PFSK-1 (cell line): Measurements from ENCODE around the gene NOD2.

Experiments used
- FOXP2 ChIP-seq: optimal IDR thresholded peaks from 2 replicates; pipeline ENCODE3; 2011; ENCODE audit warnings: borderline replicate concordance, control low read depth, inconsistent platforms; ENCODE audit not compliant: insufficient read depth; ENCODE audit errors: extremely low read length, extremely low read depth
- POLR2AphosphoS5 ChIP-seq: IDR thresholded peaks from 2 replicates; pipeline ENCODE4 v1.6.1; 2012; ENCODE audit warnings: low read depth, mild to moderate bottlenecking, control low read depth, low read length, moderate library complexity
- SIN3A ChIP-seq: IDR thresholded peaks from 2 replicates; pipeline ENCODE4 v1.6.1; 2012; ENCODE audit warnings: mild to moderate bottlenecking, low read length, moderate library complexity, borderline replicate concordance; ENCODE audit not compliant: insufficient read depth
- TAF1 ChIP-seq: IDR thresholded peaks from 2 replicates; pipeline ENCODE4 v1.6.1; 2012; ENCODE audit warnings: low read length, control low read depth, borderline replicate concordance; ENCODE audit not compliant: insufficient read depth
- TF ChIP-seq, protein P1 (sequence below), 2 experiments: IDR thresholded peaks; 2 replicates each; pipeline versions ENCODE4 v1.6.1 to v1.8.0; 2011 to 2012; ENCODE audit warnings: low read depth in 2 of 2, low read length in 2 of 2, control low read depth in 1 of 2, inconsistent platforms in 1 of 2, mild to moderate bottlenecking in 1 of 2, moderate library complexity in 1 of 2; ENCODE audit not compliant: insufficient read depth in 1 of 2

NOD2 gene

DNA sequence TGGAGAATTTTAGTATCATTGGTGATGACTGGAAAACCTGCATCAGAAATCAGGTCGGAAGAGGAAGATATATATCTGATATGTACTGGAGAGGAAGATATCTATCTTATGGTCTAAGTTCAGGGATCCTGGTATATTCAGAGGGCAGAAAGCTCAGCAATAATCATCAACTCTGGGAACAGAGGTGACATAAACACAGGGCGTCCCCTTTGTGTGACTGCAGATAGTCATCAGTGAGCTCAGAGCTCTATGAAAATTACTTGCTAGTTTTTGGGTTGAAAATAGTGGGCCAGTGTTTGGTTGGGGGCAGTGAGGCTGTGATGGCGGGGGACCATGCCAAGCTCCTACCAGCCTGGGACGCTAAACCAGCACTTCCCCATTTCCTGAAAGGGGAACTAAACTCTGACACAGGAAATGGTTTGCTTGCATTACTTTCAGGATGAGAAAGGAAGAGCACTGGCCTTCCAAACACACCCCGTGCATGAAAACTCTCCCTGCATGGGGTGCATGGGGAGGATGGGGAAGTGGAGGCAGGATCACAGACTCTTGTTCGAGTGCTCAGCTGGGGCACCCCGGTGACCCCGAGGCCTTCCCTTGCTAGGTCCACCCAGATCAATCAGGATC is 15.8 kb downstream of the NOD2 start:
- no peak for TF ChIP-seq SIN3A
- no peak for TF ChIP-seq POLR2AphosphoS5
- no peak for TF ChIP-seq TAF1
- TF ChIP-seq, protein P1, sequence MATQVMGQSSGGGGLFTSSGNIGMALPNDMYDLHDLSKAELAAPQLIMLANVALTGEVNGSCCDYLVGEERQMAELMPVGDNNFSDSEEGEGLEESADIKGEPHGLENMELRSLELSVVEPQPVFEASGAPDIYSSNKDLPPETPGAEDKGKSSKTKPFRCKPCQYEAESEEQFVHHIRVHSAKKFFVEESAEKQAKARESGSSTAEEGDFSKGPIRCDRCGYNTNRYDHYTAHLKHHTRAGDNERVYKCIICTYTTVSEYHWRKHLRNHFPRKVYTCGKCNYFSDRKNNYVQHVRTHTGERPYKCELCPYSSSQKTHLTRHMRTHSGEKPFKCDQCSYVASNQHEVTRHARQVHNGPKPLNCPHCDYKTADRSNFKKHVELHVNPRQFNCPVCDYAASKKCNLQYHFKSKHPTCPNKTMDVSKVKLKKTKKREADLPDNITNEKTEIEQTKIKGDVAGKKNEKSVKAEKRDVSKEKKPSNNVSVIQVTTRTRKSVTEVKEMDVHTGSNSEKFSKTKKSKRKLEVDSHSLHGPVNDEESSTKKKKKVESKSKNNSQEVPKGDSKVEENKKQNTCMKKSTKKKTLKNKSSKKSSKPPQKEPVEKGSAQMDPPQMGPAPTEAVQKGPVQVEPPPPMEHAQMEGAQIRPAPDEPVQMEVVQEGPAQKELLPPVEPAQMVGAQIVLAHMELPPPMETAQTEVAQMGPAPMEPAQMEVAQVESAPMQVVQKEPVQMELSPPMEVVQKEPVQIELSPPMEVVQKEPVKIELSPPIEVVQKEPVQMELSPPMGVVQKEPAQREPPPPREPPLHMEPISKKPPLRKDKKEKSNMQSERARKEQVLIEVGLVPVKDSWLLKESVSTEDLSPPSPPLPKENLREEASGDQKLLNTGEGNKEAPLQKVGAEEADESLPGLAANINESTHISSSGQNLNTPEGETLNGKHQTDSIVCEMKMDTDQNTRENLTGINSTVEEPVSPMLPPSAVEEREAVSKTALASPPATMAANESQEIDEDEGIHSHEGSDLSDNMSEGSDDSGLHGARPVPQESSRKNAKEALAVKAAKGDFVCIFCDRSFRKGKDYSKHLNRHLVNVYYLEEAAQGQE (IDR thresholded peaks at IDR 0.05; ENCODE audit: insufficient read depth in 1 of 2, low read depth in 2 of 2, low read length in 2 of 2): no peak
- no peak for TF ChIP-seq FOXP2

DNA sequence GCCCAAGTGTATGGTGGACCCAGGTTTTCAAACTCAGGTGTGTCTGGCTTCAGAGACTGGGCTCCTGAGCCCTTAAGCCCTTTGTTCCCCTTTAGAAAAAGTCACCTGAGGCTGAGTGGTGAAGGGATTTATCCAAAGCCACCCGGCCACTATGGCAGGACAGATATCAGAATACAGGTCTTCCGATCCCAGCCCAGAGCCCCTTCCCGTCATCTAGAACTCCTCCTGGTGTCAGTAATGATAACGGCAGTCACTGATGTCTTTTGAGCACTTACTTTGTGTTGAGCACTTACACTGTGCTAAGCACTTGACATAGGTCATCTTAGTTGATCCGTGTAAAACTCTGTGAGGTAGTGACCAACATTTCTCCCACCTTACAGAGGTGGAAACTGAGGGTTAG is 16.6 kb downstream of the NOD2 start:
- TF ChIP-seq, protein P1 (IDR thresholded peaks at IDR 0.05; ENCODE audit: insufficient read depth in 1 of 2, low read depth in 2 of 2, low read length in 2 of 2): no peak

DNA sequence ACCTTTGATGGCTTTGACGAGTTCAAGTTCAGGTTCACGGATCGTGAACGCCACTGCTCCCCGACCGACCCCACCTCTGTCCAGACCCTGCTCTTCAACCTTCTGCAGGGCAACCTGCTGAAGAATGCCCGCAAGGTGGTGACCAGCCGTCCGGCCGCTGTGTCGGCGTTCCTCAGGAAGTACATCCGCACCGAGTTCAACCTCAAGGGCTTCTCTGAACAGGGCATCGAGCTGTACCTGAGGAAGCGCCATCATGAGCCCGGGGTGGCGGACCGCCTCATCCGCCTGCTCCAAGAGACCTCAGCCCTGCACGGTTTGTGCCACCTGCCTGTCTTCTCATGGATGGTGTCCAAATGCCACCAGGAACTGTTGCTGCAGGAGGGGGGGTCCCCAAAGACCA is 17.6 kb downstream of the NOD2 start:
- TF ChIP-seq SIN3A: no peak
- TF ChIP-seq TAF1: no peak
- TF ChIP-seq, protein P1 (IDR thresholded peaks at IDR 0.05; ENCODE audit: insufficient read depth in 1 of 2, low read depth in 2 of 2, low read length in 2 of 2): no peak
- no peak for TF ChIP-seq FOXP2
- TF ChIP-seq POLR2AphosphoS5: no peak

DNA sequence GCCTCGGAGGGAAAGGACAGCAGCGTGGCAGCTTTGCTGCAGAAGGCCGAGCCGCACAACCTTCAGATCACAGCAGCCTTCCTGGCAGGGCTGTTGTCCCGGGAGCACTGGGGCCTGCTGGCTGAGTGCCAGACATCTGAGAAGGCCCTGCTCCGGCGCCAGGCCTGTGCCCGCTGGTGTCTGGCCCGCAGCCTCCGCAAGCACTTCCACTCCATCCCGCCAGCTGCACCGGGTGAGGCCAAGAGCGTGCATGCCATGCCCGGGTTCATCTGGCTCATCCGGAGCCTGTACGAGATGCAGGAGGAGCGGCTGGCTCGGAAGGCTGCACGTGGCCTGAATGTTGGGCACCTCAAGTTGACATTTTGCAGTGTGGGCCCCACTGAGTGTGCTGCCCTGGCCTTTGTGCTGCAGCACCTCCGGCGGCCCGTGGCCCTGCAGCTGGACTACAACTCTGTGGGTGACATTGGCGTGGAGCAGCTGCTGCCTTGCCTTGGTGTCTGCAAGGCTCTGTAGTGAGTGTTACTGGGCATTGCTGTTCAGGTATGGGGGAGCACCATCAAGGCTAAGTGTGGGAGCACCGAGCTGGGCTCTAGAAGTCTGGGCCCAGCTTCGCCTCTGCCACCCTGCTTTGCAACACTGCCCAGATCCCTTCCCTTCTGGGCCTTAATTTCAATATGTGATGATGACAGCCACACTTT is 18.6 kb downstream of the NOD2 start:
- TF ChIP-seq, protein P1 (IDR thresholded peaks at IDR 0.05; ENCODE audit: insufficient read depth in 1 of 2, low read depth in 2 of 2, low read length in 2 of 2): no peak
- no peak for TF ChIP-seq POLR2AphosphoS5

DNA sequence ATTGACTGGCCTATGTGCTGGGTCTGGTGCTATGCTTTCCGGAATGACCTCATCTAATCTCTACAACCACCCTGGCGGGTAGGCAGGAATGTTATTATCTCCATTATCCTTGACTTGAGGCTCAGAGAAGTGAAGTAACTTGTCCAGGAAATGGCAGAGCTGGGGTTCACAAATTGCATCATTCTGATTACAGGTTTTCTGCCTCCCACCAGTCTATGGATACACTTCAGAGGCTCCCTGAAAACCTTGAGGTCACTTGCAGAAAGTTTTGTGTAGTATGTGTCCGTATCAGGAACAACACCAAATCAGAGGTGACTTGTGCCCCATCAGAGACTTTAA is 19.1 kb downstream of the NOD2 start:
- no peak for TF ChIP-seq POLR2AphosphoS5
